ENCODE results near the gene RNF212B. TPM values are rescaled to one million over a fixed set of nuclear protein-coding genes. Genes with fewer than 3 reads are reported as not detected.

The RNF212B gene
- total RNA-seq, 1 experiment from 2014 or later = 0.39 TPM

DNA sequence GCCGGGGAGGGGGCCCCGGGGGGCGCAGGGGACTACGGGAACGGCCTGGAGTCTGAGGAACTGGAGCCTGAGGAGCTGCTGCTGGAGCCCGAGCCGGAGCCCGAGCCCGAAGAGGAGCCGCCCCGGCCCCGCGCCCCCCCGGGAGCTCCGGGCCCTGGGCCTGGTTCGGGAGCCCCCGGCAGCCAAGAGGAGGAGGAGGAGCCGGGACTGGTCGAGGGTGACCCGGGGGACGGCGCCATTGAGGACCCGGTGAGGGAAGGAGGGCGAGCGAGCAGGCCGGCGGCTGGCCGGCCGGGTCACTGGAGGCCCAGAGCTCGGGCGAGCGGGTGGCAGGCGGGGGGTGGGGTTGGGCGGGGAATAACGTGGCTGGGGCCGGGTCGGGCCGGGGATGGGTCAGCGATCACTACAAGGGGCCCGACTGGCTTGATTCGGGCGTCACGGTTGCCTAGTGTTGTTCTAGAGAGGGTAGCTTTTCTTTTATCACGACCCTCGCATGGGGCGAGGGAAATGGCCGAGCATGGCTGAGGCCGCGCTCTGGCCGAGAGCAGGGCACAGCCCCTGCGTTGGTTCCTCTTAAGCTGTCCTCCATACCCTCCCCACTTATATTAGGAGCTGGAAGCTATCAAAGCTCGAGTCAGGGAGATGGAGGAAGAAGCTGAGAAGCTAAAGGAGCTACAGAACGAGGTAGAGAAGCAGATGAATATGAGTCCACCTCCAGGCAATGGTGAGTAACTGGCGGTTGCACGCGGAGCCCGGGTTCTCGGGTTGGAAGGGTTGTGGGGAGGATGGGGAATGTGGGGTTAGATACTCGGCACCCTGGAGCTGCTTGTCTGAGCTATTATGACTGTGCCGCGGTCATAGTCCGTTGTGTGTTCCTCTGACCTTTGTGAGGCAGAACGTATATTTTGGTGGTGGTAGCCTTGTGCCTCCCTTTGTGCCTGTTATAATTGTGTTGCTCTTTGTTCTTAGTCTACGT lies 84.1 kb downstream of the RNF212B start:
- H3K4ac ChIP-seq (ENCODE audit: low read depth, low read length) = no peak overlapping the region; the same call in 1 of the 2 replicates
- DNase-seq = no peak
- Mint-ChIP-seq H3K27me3 (ENCODE audit: low read depth) (no peaks in the 10 kb centered on the region), H3K27ac (peak overlapping the region; percentile 89 to 99 (median 97)), H3K4me1 (peaks cover 22 to 28% of the 10 kb centered on the region in 2 experiments), H3K4me3 (peak overlapping the region; percentile 95 to 97), H3K36me3 (ENCODE audit: insufficient read depth in 1 of 3, low read depth in 3 of 3) (peaks cover 34 to 51% (median 48%) of the 10 kb centered on the region in 3 experiments), H3K9me3 (no peaks in the 10 kb centered on the region; a peak in 1 of 5 replicates)
- H3K14ac ChIP-seq (ENCODE audit: insufficient read depth, low read length) = peak overlapping the region; percentile 87; the same call in 1 of the 2 replicates
- H3K23ac ChIP-seq (ENCODE audit: insufficient read length, low read depth, low read length) = no peak overlapping the region
- no peak overlapping the region for H3T11ph ChIP-seq (ENCODE audit: low read length)
- TF ChIP-seq CTCF (conservative IDR thresholded peaks at IDR 0.05) = no peak
- no peak overlapping the region for H2AK5ac ChIP-seq (ENCODE audit: insufficient read length, low read length)
- H3K56ac ChIP-seq (ENCODE audit: insufficient read length, low read depth, low read length) = no peak overlapping the region
- peak overlapping the region; percentile 82 for H3K18ac ChIP-seq (ENCODE audit: insufficient read length, low read depth, low read length)
- H4K20me1 ChIP-seq (ENCODE audit: control insufficient read depth, insufficient read depth, insufficient read length) = no peaks in the 10 kb centered on the region
- WGBS (ENCODE audit: extremely low coverage, insufficient read length, low lambda C conversion rate) = no CpG with 5 or more reads among the region's 64 CpGs
- H4K5ac ChIP-seq (ENCODE audit: insufficient read length, low read depth, low read length) = peak overlapping the region; percentile 24
- no peak overlapping the region for H2BK5ac ChIP-seq (ENCODE audit: insufficient read length, low read length)
- H4K91ac ChIP-seq (ENCODE audit: insufficient read length, low read depth, low read length) = no peak overlapping the region
- H2BK12ac ChIP-seq (ENCODE audit: insufficient read length, low read depth, low read length) = no peak overlapping the region
- H3K23me2 ChIP-seq (ENCODE audit: insufficient read length, low read depth, low read length, poor library complexity, severe bottlenecking) = peaks cover 13% of the 10 kb centered on the region
- no peak overlapping the region for H2AFZ ChIP-seq (ENCODE audit: low read length)
- H3K9me3 ChIP-seq (ENCODE audit: control insufficient read depth, low read depth, low read length) = no peaks in the 10 kb centered on the region
- peak overlapping the region; percentile 97 for H3K9ac ChIP-seq (ENCODE audit: extremely low read depth, insufficient read length, low read length)
- peaks cover 10% of the 10 kb centered on the region; the same call in 1 of the 2 replicates for H3K79me2 ChIP-seq (ENCODE audit: insufficient read depth, low read length)
- H2BK20ac ChIP-seq (ENCODE audit: low read depth, low read length, poor library complexity, severe bottlenecking) = no peak overlapping the region
- H2BK120ac ChIP-seq (ENCODE audit: low read depth, low read length, poor library complexity, severe bottlenecking) = peak overlapping the region; percentile 91
- H3K27ac ChIP-seq (ENCODE audit: insufficient read length, low read depth, low read length) = no peak overlapping the region
- H3K4me2 ChIP-seq (ENCODE audit: insufficient read depth, insufficient read length, low read length) = peak overlapping the region; percentile 94
- no peaks in the 10 kb centered on the region for H3K27me3 ChIP-seq (ENCODE audit: insufficient read depth, low read length)
- H4K8ac ChIP-seq (replicated peaks; ENCODE audit: insufficient read length, low read depth, low read length) = no peak overlapping the region
- H3K79me1 ChIP-seq (ENCODE audit: insufficient read depth, low read depth, low read length, poor library complexity, severe bottlenecking) = peaks cover 4% of the 10 kb centered on the region
- H2BK15ac ChIP-seq (ENCODE audit: low read depth, low read length) = no peak overlapping the region
- H3K4me1 ChIP-seq (ENCODE audit: insufficient read depth, low read length) = peaks cover 3% of the 10 kb centered on the region; the same call in 1 of the 2 replicates

Other genes starting within 250 kb of the RNF212B start
- 6.9 and 8.2 TPM in 2 replicates for gene C14orf93, start 227.8 kb upstream of the RNF212B start, total RNA-seq (2021)
- 252 and 253 TPM in 2 replicates for gene PSMB5, start 203.0 kb upstream of the RNF212B start, total RNA-seq (2021)
- gene PSMB11, start 195.7 kb upstream of the RNF212B start, total RNA-seq (2021) = not detected in 2 replicates
- gene CDH24, start 180.4 kb upstream of the RNF212B start, total RNA-seq (2021) = 16.7 and 16.9 TPM in 2 replicates
- 314 and 333 TPM in 2 replicates for gene ACIN1, start 142.8 kb upstream of the RNF212B start, total RNA-seq (2021)
- 65.1 and 66.9 TPM in 2 replicates for gene C14orf119, start 142.4 kb upstream of the RNF212B start, total RNA-seq (2021)
- not detected in 2 replicates for gene CIROP, start 132.9 kb upstream of the RNF212B start, total RNA-seq (2021)
- gene CEBPE, start 118.7 kb upstream of the RNF212B start, total RNA-seq (2021) = not detected in 2 replicates
- gene SLC7A8, start 54.3 kb upstream of the RNF212B start, total RNA-seq (2021) = 77.9 and 84.5 TPM in 2 replicates
- gene HOMEZ, start 48.2 kb downstream of the RNF212B start, total RNA-seq (2021) = 6.2 and 6.5 TPM in 2 replicates
- 2.6 and 3.9 TPM in 2 replicates for gene PPP1R3E, start 64.9 kb downstream of the RNF212B start, total RNA-seq (2021)
- 8.4 and 8.8 TPM in 2 replicates for gene BCL2L2, start 68.9 kb downstream of the RNF212B start, total RNA-seq (2021)
- gene PABPN1, start 83.5 kb downstream of the RNF212B start, total RNA-seq (2021) = 331 and 333 TPM in 2 replicates
- 33.0 and 34.0 TPM in 2 replicates for gene SLC22A17, start 115.0 kb downstream of the RNF212B start, total RNA-seq (2021)
- gene EFS, start 127.2 kb downstream of the RNF212B start, total RNA-seq (2021) = 31.9 and 32.1 TPM in 2 replicates
- gene IL25, start 134.9 kb downstream of the RNF212B start, total RNA-seq (2021) = not detected in 2 replicates
- not detected in 2 replicates for gene CMTM5, start 139.1 kb downstream of the RNF212B start, total RNA-seq (2021)
- 0.07 and 0.13 TPM in 2 replicates for gene MYH6, start 170.3 kb downstream of the RNF212B start, total RNA-seq (2021)
- not detected in 2 replicates for gene MYH7, start 197.7 kb downstream of the RNF212B start, total RNA-seq (2021)
- 51.7 and 53.1 TPM in 2 replicates for gene NGDN, start 231.8 kb downstream of the RNF212B start, total RNA-seq (2021)